Tibial nerve (tissue), 4 donors: ENCODE results near the gene PLCD3.

Source experiments
- EP300 ChIP-seq, 2 donors: sonication (generic); formaldehyde crosslinking; IDR thresholded peaks; one replicate each; pipeline ENCODE4 v1.6.1; 2017; ENCODE audit warnings: antibody characterized with exemption in 2 of 2, mild to moderate bottlenecking in 1 of 2
- POLR2A ChIP-seq, 2 donors: fragments of 450-650 bp; IDR thresholded peaks; one replicate each; pipeline ENCODE4 v1.6.1; 2017; ENCODE audit warnings: antibody characterized with exemption in 2 of 2, mild to moderate bottlenecking in 2 of 2, moderate library complexity in 2 of 2
- TF ChIP-seq, protein P1 (sequence below), 5 experiments: fragments of 200-600 bp in 3 of 5; fragments of 450-650 bp in 2 of 5; sonication (generic) in 3 of 5; IDR thresholded peaks; one replicate each; pipeline ENCODE4 v1.5.1; 2016 to 2019; ENCODE audit warnings: antibody characterized with exemption in 5 of 5, mild to moderate bottlenecking in 3 of 5, moderate library complexity in 2 of 5

DNA sequence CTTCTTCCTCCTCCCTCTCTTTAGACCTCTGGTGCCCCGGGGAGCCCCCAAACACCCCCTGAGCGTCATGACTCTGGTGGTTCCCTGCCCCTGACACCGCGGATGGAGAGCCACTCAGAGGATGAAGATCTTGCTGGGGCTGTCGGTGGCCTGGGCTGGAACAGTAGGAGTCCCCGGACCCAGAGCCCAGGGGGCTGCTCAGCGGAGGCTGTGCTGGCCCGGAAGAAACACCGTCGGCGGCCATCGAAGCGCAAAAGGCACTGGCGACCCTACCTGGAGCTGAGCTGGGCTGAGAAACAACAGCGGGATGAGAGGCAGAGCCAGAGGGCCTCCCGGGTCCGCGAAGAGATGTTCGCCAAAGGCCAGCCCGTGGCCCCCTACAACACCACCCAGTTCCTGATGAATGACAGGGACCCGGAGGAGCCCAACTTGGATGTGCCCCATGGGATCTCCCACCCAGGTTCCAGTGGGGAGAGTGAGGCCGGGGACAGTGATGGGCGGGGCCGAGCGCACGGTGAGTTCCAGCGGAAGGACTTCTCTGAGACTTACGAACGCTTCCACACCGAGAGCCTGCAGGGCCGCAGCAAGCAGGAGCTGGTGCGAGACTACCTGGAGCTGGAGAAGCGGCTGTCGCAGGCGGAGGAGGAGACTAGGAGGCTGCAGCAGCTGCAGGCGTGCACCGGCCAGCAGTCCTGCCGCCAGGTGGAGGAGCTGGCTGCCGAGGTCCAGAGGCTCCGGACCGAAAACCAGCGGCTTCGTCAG lies 36.9 kb upstream of the PLCD3 start:
- TF ChIP-seq, protein P1, sequence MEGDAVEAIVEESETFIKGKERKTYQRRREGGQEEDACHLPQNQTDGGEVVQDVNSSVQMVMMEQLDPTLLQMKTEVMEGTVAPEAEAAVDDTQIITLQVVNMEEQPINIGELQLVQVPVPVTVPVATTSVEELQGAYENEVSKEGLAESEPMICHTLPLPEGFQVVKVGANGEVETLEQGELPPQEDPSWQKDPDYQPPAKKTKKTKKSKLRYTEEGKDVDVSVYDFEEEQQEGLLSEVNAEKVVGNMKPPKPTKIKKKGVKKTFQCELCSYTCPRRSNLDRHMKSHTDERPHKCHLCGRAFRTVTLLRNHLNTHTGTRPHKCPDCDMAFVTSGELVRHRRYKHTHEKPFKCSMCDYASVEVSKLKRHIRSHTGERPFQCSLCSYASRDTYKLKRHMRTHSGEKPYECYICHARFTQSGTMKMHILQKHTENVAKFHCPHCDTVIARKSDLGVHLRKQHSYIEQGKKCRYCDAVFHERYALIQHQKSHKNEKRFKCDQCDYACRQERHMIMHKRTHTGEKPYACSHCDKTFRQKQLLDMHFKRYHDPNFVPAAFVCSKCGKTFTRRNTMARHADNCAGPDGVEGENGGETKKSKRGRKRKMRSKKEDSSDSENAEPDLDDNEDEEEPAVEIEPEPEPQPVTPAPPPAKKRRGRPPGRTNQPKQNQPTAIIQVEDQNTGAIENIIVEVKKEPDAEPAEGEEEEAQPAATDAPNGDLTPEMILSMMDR (IDR thresholded peaks at IDR 0.05): no peak
- no peak for TF ChIP-seq EP300 (IDR thresholded peaks at IDR 0.05)
- no peak for TF ChIP-seq POLR2A (IDR thresholded peaks at IDR 0.05)
